HEK293 (cell line): Measurements from ENCODE around the gene ZDHHC8.

Experiments used
- EGR2 ChIP-seq: fragments of 450-650 bp; formaldehyde crosslinking; IDR thresholded peaks from 2 replicates; pipeline ENCODE4 v1.5.1; 2016; ENCODE audit warnings: low read depth, missing biosample characterization, missing genetic modification characterization
- FEZF1 ChIP-seq: fragments of 450-650 bp; formaldehyde crosslinking; IDR thresholded peaks from 2 replicates; pipeline ENCODE4 v1.5.1; 2016; ENCODE audit warnings: missing biosample characterization, missing genetic modification characterization
- GLI2 ChIP-seq: fragments of 450-650 bp; formaldehyde crosslinking; IDR thresholded peaks from 2 replicates; pipeline ENCODE4; 2017; ENCODE audit warnings: missing biosample characterization, missing genetic modification characterization, low read depth, borderline replicate concordance
- HOXC10 ChIP-seq: sonication (generic); formaldehyde crosslinking; IDR thresholded peaks from 2 replicates; pipeline ENCODE4 v1.8.1; 2023; ENCODE audit warnings: mild to moderate bottlenecking, missing genetic modification reagents
- KLF8 ChIP-seq: fragments of 450-650 bp; formaldehyde crosslinking; IDR thresholded peaks from 2 replicates; pipeline ENCODE4 v1.5.1; 2016; ENCODE audit warnings: missing biosample characterization, missing genetic modification characterization
- REPIN1 ChIP-seq: fragments of 450-650 bp; formaldehyde crosslinking; IDR thresholded peaks from 2 replicates; pipeline ENCODE4 v1.5.1; 2017; ENCODE audit warnings: missing biosample characterization, missing genetic modification characterization, low read depth
- SETDB1 ChIP-seq: IDR thresholded peaks from one replicate; pipeline ENCODE4 v1.6.1; 2017; ENCODE audit warnings: mild to moderate bottlenecking, low read length, moderate library complexity, mixed read lengths; ENCODE audit not compliant: insufficient read length
- TRIM28 ChIP-seq: IDR thresholded peaks from 2 replicates; pipeline ENCODE4 v1.6.1; 2011; ENCODE audit warnings: low read length, control low read depth, borderline replicate concordance
- ZBTB1 ChIP-seq: fragments of 450-650 bp; formaldehyde crosslinking; IDR thresholded peaks from 2 replicates; pipeline ENCODE4 v1.5.1; 2016; ENCODE audit warnings: missing biosample characterization, missing genetic modification characterization
- ZBTB48 ChIP-seq: fragments of 450-650 bp; formaldehyde crosslinking; IDR thresholded peaks from 2 replicates; pipeline ENCODE4 v1.5.1; 2016; ENCODE audit warnings: missing biosample characterization, missing genetic modification characterization
- ZBTB8A ChIP-seq: fragments of 450-650 bp; formaldehyde crosslinking; IDR thresholded peaks from 2 replicates; pipeline ENCODE4 v1.5.1; 2016; ENCODE audit warnings: missing biosample characterization, missing genetic modification characterization
- ZNF133 ChIP-seq: fragments of 450-650 bp; formaldehyde crosslinking; IDR thresholded peaks from 2 replicates; pipeline ENCODE4 v1.5.1; 2016; ENCODE audit warnings: missing biosample characterization, missing genetic modification characterization
- ZNF146 ChIP-seq: fragments of 450-650 bp; formaldehyde crosslinking; IDR thresholded peaks from 2 replicates; pipeline ENCODE4 v1.5.1; 2016; ENCODE audit warnings: missing biosample characterization, missing genetic modification characterization
- ZNF157 ChIP-seq: fragments of 450-650 bp; formaldehyde crosslinking; IDR thresholded peaks from 2 replicates; pipeline ENCODE4 v1.5.1; 2016; ENCODE audit warnings: missing biosample characterization, missing genetic modification characterization
- ZNF211 ChIP-seq: fragments of 450-650 bp; formaldehyde crosslinking; IDR thresholded peaks from 2 replicates; pipeline ENCODE4 v1.5.1; 2016; ENCODE audit warnings: low read depth, missing biosample characterization, missing genetic modification characterization
- ZNF266 ChIP-seq: fragments of 450-650 bp; formaldehyde crosslinking; IDR thresholded peaks from 2 replicates; pipeline ENCODE4 v1.5.1; 2016; ENCODE audit warnings: missing biosample characterization, missing genetic modification characterization, low read depth
- ZNF292 ChIP-seq: fragments of 450-650 bp; formaldehyde crosslinking; IDR thresholded peaks from 2 replicates; pipeline ENCODE4 v1.5.1; 2016; ENCODE audit warnings: low read depth, missing biosample characterization, missing genetic modification characterization, borderline replicate concordance
- ZNF302 ChIP-seq: fragments of 450-650 bp; formaldehyde crosslinking; IDR thresholded peaks from 2 replicates; pipeline ENCODE4 v1.5.1; 2016; ENCODE audit warnings: missing biosample characterization, missing genetic modification characterization, low read depth
- ZNF391 ChIP-seq: fragments of 450-650 bp; formaldehyde crosslinking; IDR thresholded peaks from 2 replicates; pipeline ENCODE4 v1.5.1; 2016; ENCODE audit warnings: low read depth, missing biosample characterization, missing genetic modification characterization, borderline replicate concordance
- ZNF449 ChIP-seq: fragments of 450-650 bp; formaldehyde crosslinking; IDR thresholded peaks from 2 replicates; pipeline ENCODE4 v1.5.1; 2017; ENCODE audit warnings: missing biosample characterization, mild to moderate bottlenecking, missing genetic modification characterization, moderate library complexity
- ZNF48 ChIP-seq: fragments of 450-650 bp; formaldehyde crosslinking; IDR thresholded peaks from 2 replicates; pipeline ENCODE4 v1.5.1; 2016; ENCODE audit warnings: missing biosample characterization, missing genetic modification characterization
- ZNF514 ChIP-seq: fragments of 450-650 bp; formaldehyde crosslinking; IDR thresholded peaks from 2 replicates; pipeline ENCODE4 v1.5.1; 2016; ENCODE audit warnings: missing biosample characterization, missing genetic modification characterization
- ZNF518A ChIP-seq: fragments of 450-650 bp; formaldehyde crosslinking; conservative IDR thresholded peaks from 2 replicates; pipeline ENCODE4 v1.5.1; 2016; ENCODE audit warnings: low read depth, missing biosample characterization, missing genetic modification characterization
- ZNF560 ChIP-seq: fragments of 450-650 bp; formaldehyde crosslinking; IDR thresholded peaks from 2 replicates; pipeline ENCODE4 v1.5.1; 2017; ENCODE audit warnings: missing biosample characterization, missing genetic modification characterization, borderline replicate concordance
- ZNF571 ChIP-seq: fragments of 450-650 bp; formaldehyde crosslinking; IDR thresholded peaks from 2 replicates; pipeline ENCODE4 v1.5.0; 2017; ENCODE audit warnings: missing biosample characterization, missing genetic modification characterization
- ZNF596 ChIP-seq: fragments of 450-650 bp; IDR thresholded peaks from 2 replicates; pipeline ENCODE4 v1.5.0; 2018; ENCODE audit warnings: missing biosample characterization, mild to moderate bottlenecking, missing genetic modification characterization, moderate library complexity
- ZNF658 ChIP-seq: fragments of 450-650 bp; formaldehyde crosslinking; IDR thresholded peaks from 2 replicates; pipeline ENCODE4; 2016; ENCODE audit warnings: missing biosample characterization, missing genetic modification characterization
- ZNF677 ChIP-seq: fragments of 450-650 bp; IDR thresholded peaks from 2 replicates; pipeline ENCODE4 v1.5.0; 2018; ENCODE audit warnings: missing biosample characterization, mild to moderate bottlenecking, missing genetic modification characterization, moderate library complexity
- ZNF792 ChIP-seq: fragments of 450-650 bp; formaldehyde crosslinking; IDR thresholded peaks from 2 replicates; pipeline ENCODE4 v1.5.1; 2016; ENCODE audit warnings: missing biosample characterization, missing genetic modification characterization
- ZNF843 ChIP-seq: fragments of 450-650 bp; formaldehyde crosslinking; IDR thresholded peaks from 2 replicates; pipeline ENCODE4 v1.5.1; 2016; ENCODE audit warnings: missing biosample characterization, missing genetic modification characterization
- ZXDB ChIP-seq: fragments of 450-650 bp; formaldehyde crosslinking; IDR thresholded peaks from 2 replicates; pipeline ENCODE4 v1.5.1; 2016; ENCODE audit warnings: missing biosample characterization, missing genetic modification characterization
- TF ChIP-seq, protein P1 (sequence below): fragments of 450-650 bp; IDR thresholded peaks from 2 replicates; pipeline ENCODE4 v1.5.1; 2018; ENCODE audit warnings: missing biosample characterization, mild to moderate bottlenecking, missing genetic modification characterization
- TF ChIP-seq, protein P2 (sequence below): fragments of 450-650 bp; formaldehyde crosslinking; IDR thresholded peaks from 2 replicates; pipeline ENCODE4 v1.5.1; 2017; ENCODE audit warnings: missing biosample characterization, missing genetic modification characterization

ZDHHC8 gene

GRCh38 chr22:20111045-20111688 lies 20.4 kb upstream of the ZDHHC8 start (continued):
- no peak for TF ChIP-seq ZNF518A
- TF ChIP-seq ZNF792 (tag by site-specific recombination), result no peak
- no peak for TF ChIP-seq ZBTB8A (tag by site-specific recombination)
- no peak for TF ChIP-seq ZNF658 (tag by site-specific recombination)
- TF ChIP-seq ZBTB1 (tag by site-specific recombination), result no peak
- TF ChIP-seq ZNF514, result no peak
- no peak for TF ChIP-seq ZNF211 (tag by site-specific recombination)
- TF ChIP-seq, protein P1, sequence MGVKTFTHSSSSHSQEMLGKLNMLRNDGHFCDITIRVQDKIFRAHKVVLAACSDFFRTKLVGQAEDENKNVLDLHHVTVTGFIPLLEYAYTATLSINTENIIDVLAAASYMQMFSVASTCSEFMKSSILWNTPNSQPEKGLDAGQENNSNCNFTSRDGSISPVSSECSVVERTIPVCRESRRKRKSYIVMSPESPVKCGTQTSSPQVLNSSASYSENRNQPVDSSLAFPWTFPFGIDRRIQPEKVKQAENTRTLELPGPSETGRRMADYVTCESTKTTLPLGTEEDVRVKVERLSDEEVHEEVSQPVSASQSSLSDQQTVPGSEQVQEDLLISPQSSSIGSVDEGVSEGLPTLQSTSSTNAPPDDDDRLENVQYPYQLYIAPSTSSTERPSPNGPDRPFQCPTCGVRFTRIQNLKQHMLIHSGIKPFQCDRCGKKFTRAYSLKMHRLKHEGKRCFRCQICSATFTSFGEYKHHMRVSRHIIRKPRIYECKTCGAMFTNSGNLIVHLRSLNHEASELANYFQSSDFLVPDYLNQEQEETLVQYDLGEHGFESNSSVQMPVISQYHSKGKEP (tag by site-specific recombination), result 0 out of 2 replicates have a peak, but pooled peaks have one; percentile 14
- TF ChIP-seq ZNF560 (tag by site-specific recombination), result no peak
- no peak for TF ChIP-seq ZNF133 (tag by site-specific recombination)
- TF ChIP-seq, protein P2, sequence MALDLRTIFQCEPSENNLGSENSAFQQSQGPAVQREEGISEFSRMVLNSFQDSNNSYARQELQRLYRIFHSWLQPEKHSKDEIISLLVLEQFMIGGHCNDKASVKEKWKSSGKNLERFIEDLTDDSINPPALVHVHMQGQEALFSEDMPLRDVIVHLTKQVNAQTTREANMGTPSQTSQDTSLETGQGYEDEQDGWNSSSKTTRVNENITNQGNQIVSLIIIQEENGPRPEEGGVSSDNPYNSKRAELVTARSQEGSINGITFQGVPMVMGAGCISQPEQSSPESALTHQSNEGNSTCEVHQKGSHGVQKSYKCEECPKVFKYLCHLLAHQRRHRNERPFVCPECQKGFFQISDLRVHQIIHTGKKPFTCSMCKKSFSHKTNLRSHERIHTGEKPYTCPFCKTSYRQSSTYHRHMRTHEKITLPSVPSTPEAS (tag by site-specific recombination), result no peak; the same call in 1 of the 2 replicates
- no peak for TF ChIP-seq TRIM28
- no peak for TF ChIP-seq ZNF677 (tag by site-specific recombination)
- no peak for TF ChIP-seq ZNF596 (tag by site-specific recombination)
- TF ChIP-seq ZNF157 (tag by site-specific recombination), result no peak
- TF ChIP-seq ZNF391 (tag by site-specific recombination), result no peak
- TF ChIP-seq SETDB1, result no peak
- no peak for TF ChIP-seq ZNF302 (tag by site-specific recombination)
- TF ChIP-seq GLI2 (tag by site-specific recombination), result no peak
- TF ChIP-seq ZXDB (tag by site-specific recombination), result peak; percentile 31; the same call in 1 of the 2 replicates
- TF ChIP-seq REPIN1 (tag by site-specific recombination), result no peak
- TF ChIP-seq ZNF449 (tag by site-specific recombination), result no peak
- TF ChIP-seq ZBTB48 (tag by site-specific recombination), result no peak
- no peak for TF ChIP-seq ZNF48
- no peak for TF ChIP-seq EGR2 (tag by site-specific recombination)
- no peak for TF ChIP-seq HOXC10 (CRISPR knock-in tag)
- no peak for TF ChIP-seq ZNF843 (tag by site-specific recombination)
- TF ChIP-seq KLF8 (tag by site-specific recombination), result peak; percentile 21; the same call in 1 of the 2 replicates
- TF ChIP-seq ZNF146 (tag by site-specific recombination), result no peak
- no peak for TF ChIP-seq ZNF292 (tag by site-specific recombination)
- TF ChIP-seq FEZF1, result no peak
- no peak for TF ChIP-seq ZNF266 (tag by site-specific recombination)
- no peak for TF ChIP-seq ZNF571
